ENCODE data around the gene VPS4B.

The VPS4B gene

DNA sequence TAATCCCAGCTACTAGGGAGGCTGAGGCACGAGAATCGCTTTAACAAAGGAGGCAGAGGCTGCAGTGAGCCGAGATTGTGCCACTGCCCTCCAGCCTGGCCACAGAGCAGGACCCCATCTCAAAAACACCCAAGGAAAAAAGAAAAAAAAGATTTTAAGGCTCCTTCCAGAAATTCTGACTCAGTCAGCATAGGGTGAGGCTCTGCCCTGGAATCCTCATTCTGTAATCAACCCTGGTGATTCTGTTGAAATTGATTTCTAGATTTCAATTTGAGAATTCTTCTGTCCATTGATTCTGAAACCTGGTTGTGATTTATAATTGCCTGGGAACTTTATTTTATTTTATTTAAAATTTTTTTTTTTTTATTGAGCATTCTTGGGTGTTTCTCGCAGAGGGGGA lies 27.1 kb upstream of the VPS4B start:
- Histone ChIP-seq H3K27me3 (ENCODE audit: low read depth, low read length) (no peaks in the 10 kb centered on the region), H3K27ac (ENCODE audit: low read length) (no peak overlapping the region), H3K4me3 (ENCODE audit: low read depth in 1 of 2, low read length in 2 of 2) (no peak overlapping the region), H3K4me1 (ENCODE audit: control insufficient read depth in 1 of 2, insufficient read depth in 2 of 2, low read length in 2 of 2) (peaks cover 0 to 15% of the 10 kb centered on the region in 2 donors), H3K9me3 (ENCODE audit: control insufficient read depth in 1 of 2, low read length in 2 of 2) (no peaks in the 10 kb centered on the region), H3K36me3 (ENCODE audit: control insufficient read depth in 1 of 2, insufficient read depth in 2 of 2, low read length in 2 of 2) (no peaks in the 10 kb centered on the region)

DNA sequence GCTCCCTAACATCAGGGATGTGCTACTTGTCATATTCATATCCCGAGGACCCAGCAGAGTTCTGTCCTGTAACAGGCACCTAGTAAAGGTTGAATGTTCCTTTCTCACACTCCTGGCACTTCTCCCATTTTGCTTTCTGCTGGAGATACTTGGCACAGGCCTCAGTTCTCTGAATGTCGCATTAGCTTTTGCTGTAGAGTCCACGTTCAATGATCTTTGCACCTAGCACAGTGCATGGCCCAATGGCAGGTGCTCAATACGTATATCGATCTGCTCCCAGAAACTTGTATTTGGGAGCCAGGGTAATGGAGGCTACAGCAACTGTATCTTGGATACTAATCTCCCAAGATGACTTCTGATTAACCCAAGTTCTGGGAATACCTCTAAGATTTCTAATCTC lies 24.8 kb upstream of the VPS4B start:
- H3K4me1 ChIP-seq (ENCODE audit: control insufficient read depth in 1 of 2, insufficient read depth in 2 of 2, low read length in 2 of 2), result peaks cover 0 to 10% of the 10 kb centered on the region in 2 donors

GRCh38 chr18:63446266-63446665 lies 24.0 kb upstream of the VPS4B start:
- Histone ChIP-seq H3K27me3 (ENCODE audit: low read depth, low read length) (no peaks in the 10 kb centered on the region), H3K4me3 (ENCODE audit: low read depth in 1 of 2, low read length in 2 of 2) (no peak overlapping the region), H3K4me1 (ENCODE audit: control insufficient read depth in 1 of 2, insufficient read depth in 2 of 2, low read length in 2 of 2) (peaks cover 0 to 5% of the 10 kb centered on the region in 2 donors), H3K9me3 (ENCODE audit: control insufficient read depth in 1 of 2, low read length in 2 of 2) (no peaks in the 10 kb centered on the region), H3K27ac (ENCODE audit: low read length) (no peak overlapping the region), H3K36me3 (ENCODE audit: control insufficient read depth in 1 of 2, insufficient read depth in 2 of 2, low read length in 2 of 2) (no peaks in the 10 kb centered on the region)

More for the DNA sequence above, 24.8 kb upstream of the VPS4B start:
- Histone ChIP-seq H3K9me3 (ENCODE audit: control insufficient read depth in 1 of 2, low read length in 2 of 2) (no peaks in the 10 kb centered on the region), H3K27me3 (ENCODE audit: low read depth, low read length) (no peaks in the 10 kb centered on the region), H3K4me3 (ENCODE audit: low read depth in 1 of 2, low read length in 2 of 2) (no peak overlapping the region), H3K27ac (ENCODE audit: low read length) (no peak overlapping the region), H3K36me3 (ENCODE audit: control insufficient read depth in 1 of 2, insufficient read depth in 2 of 2, low read length in 2 of 2) (no peaks in the 10 kb centered on the region)

DNA sequence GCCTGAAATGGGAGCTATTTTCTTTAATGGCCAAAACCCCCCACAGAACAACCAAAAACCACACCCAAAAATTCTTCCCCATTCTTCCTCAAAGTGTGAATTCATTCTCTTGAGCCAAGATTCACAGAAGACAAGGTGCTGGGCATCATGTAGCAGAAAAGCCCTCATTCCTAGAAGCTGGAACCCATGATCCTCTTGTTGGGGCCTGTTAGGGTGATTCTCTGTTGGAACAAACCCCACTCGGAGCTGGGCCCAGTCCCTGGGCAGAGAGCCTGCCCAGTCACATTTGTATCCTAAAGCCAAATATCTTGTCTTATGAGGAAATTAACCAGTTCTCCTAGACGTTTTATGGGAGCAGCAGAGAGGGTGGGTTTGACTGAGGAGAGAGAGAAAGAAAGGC lies 22.8 kb upstream of the VPS4B start:
- Histone ChIP-seq H3K4me3 (ENCODE audit: low read depth in 1 of 2, low read length in 2 of 2) (no peak overlapping the region), H3K27me3 (ENCODE audit: low read depth, low read length) (no peaks in the 10 kb centered on the region), H3K4me1 (ENCODE audit: control insufficient read depth in 1 of 2, insufficient read depth in 2 of 2, low read length in 2 of 2) (peaks cover under 1 to 8% of the 10 kb centered on the region in 2 donors), H3K9me3 (ENCODE audit: control insufficient read depth in 1 of 2, low read length in 2 of 2) (no peaks in the 10 kb centered on the region), H3K27ac (ENCODE audit: low read length) (no peak overlapping the region), H3K36me3 (ENCODE audit: control insufficient read depth in 1 of 2, insufficient read depth in 2 of 2, low read length in 2 of 2) (no peaks in the 10 kb centered on the region)

- Histone ChIP-seq H3K27ac (ENCODE audit: low read length) (no peak overlapping the region), H3K36me3 (ENCODE audit: control insufficient read depth in 1 of 2, insufficient read depth in 2 of 2, low read length in 2 of 2) (no peaks in the 10 kb centered on the region), H3K4me1 (ENCODE audit: control insufficient read depth in 1 of 2, insufficient read depth in 2 of 2, low read length in 2 of 2) (peaks cover 3 to 11% of the 10 kb centered on the region in 2 donors), H3K27me3 (ENCODE audit: low read depth, low read length) (no peaks in the 10 kb centered on the region), H3K4me3 (ENCODE audit: low read depth in 1 of 2, low read length in 2 of 2) (no peak overlapping the region), H3K9me3 (ENCODE audit: control insufficient read depth in 1 of 2, low read length in 2 of 2) (no peaks in the 10 kb centered on the region)
These were observed 22.3 kb upstream of the VPS4B start for GRCh38 chr18:63444580-63444979.

DNA sequence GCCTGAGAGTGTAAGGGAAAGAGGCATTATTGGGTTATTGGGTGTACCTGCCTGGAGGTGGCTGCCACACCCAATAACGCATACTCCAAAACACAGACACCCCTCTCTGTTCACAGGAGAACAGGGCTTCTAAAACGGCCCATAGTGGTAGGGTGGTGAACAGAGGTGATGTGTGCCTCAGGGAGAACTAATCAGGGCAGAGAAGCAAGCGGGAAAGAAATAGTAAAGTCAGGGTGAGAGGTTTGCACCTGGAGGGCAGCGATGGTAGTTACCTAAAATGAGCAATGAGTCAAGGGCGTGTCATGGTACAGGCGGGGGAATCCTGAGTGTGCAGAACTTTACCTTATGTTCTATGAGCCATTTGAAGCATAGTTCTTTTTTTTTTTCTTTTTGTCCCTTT lies 21.6 kb upstream of the VPS4B start:
- H3K4me1 ChIP-seq (ENCODE audit: control insufficient read depth in 1 of 2, insufficient read depth in 2 of 2, low read length in 2 of 2), result peaks cover 3 to 17% of the 10 kb centered on the region in 2 donors
- H3K27ac ChIP-seq (ENCODE audit: low read length), result no peak overlapping the region
- no peaks in the 10 kb centered on the region for H3K27me3 ChIP-seq (ENCODE audit: low read depth, low read length)
- no peaks in the 10 kb centered on the region for H3K9me3 ChIP-seq (ENCODE audit: control insufficient read depth in 1 of 2, low read length in 2 of 2)
- H3K4me3 ChIP-seq (ENCODE audit: low read depth in 1 of 2, low read length in 2 of 2), result no peak overlapping the region
- no peaks in the 10 kb centered on the region for H3K36me3 ChIP-seq (ENCODE audit: control insufficient read depth in 1 of 2, insufficient read depth in 2 of 2, low read length in 2 of 2)

DNA sequence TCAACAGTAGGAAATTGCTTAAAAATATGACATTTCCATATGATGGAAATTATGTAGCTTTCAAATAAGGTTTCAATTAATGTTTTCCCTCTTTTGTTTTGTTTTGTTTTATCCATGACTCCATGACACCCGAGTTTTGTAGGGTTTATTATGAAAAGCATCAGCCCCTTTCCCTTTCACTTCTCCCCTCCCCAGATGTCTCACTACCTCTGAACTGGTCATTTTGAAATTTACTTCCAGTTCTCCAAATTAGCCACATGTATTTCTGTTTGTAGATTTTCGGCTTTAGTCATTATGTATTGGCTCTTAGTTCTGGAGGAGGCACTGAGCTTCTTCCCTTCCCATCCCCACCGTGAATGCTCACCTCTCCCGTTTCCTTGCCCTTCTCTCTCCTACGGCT lies 18.6 kb upstream of the VPS4B start:
- Histone ChIP-seq H3K36me3 (ENCODE audit: control insufficient read depth in 1 of 2, insufficient read depth in 2 of 2, low read length in 2 of 2) (no peaks in the 10 kb centered on the region), H3K9me3 (ENCODE audit: control insufficient read depth in 1 of 2, low read length in 2 of 2) (no peaks in the 10 kb centered on the region), H3K4me3 (ENCODE audit: low read depth in 1 of 2, low read length in 2 of 2) (no peak overlapping the region), H3K27ac (ENCODE audit: low read length) (no peak overlapping the region), H3K27me3 (ENCODE audit: low read depth, low read length) (no peaks in the 10 kb centered on the region), H3K4me1 (ENCODE audit: control insufficient read depth in 1 of 2, insufficient read depth in 2 of 2, low read length in 2 of 2) (peaks cover 3 to 17% of the 10 kb centered on the region in 2 donors)

DNA sequence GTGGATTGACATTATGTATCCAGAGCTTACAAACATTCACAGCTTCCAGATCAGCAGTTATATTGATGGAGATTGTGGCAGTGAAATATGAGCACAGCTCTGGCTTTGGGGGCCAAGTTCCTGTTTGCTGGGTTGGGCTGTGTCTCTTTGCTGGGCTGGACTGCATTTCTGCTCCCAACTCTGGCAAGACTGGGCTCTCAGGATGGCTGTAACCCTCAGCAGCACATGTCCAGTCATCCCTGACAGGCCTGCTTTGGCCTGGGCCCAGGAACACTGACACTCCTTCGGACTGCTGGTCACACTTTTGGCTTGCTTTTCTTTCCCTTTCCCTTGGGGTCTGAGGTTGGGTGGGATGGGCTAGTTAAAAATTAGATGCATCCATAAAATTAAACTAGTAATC lies 17.9 kb upstream of the VPS4B start:
- H3K27me3 ChIP-seq (ENCODE audit: low read depth, low read length), result no peaks in the 10 kb centered on the region
- no peaks in the 10 kb centered on the region for H3K36me3 ChIP-seq (ENCODE audit: control insufficient read depth in 1 of 2, insufficient read depth in 2 of 2, low read length in 2 of 2)

DNA sequence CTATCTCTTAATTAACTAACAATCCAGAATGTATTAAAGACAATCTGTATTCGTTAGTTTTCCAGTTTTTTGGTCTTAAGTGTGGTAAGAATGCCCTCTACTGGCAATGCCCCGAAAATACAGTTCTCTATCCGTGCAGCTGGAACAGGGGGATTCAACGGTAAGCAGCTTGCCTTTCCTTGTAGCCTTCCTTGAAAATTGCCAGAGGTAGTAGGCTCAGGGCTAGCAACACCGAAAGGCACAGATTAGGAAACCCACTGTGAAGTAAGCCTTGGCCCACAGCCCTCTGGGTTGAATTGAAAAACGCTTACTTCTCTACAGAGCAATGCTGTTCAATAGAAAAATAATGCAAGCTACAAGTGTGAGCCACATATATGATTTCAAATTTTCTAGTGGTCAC lies 17.1 kb upstream of the VPS4B start:
- Histone ChIP-seq H3K27ac (ENCODE audit: low read length) (no peak overlapping the region), H3K27me3 (ENCODE audit: low read depth, low read length) (no peaks in the 10 kb centered on the region), H3K4me3 (ENCODE audit: low read depth in 1 of 2, low read length in 2 of 2) (no peak overlapping the region), H3K36me3 (ENCODE audit: control insufficient read depth in 1 of 2, insufficient read depth in 2 of 2, low read length in 2 of 2) (no peaks in the 10 kb centered on the region), H3K9me3 (ENCODE audit: control insufficient read depth in 1 of 2, low read length in 2 of 2) (no peaks in the 10 kb centered on the region), H3K4me1 (ENCODE audit: control insufficient read depth in 1 of 2, insufficient read depth in 2 of 2, low read length in 2 of 2) (peaks cover 3 to 12% of the 10 kb centered on the region in 2 donors)

More for the DNA sequence above, 17.9 kb upstream of the VPS4B start:
- H3K27ac ChIP-seq (ENCODE audit: low read length), result no peak overlapping the region
- peaks cover 3 to 17% of the 10 kb centered on the region in 2 donors for H3K4me1 ChIP-seq (ENCODE audit: control insufficient read depth in 1 of 2, insufficient read depth in 2 of 2, low read length in 2 of 2)
- H3K4me3 ChIP-seq (ENCODE audit: low read depth in 1 of 2, low read length in 2 of 2), result no peak overlapping the region
- no peaks in the 10 kb centered on the region for H3K9me3 ChIP-seq (ENCODE audit: control insufficient read depth in 1 of 2, low read length in 2 of 2)

- Histone ChIP-seq H3K36me3 (ENCODE audit: control insufficient read depth in 1 of 2, insufficient read depth in 2 of 2, low read length in 2 of 2) (no peaks in the 10 kb centered on the region), H3K27ac (ENCODE audit: low read length) (no peak overlapping the region), H3K9me3 (ENCODE audit: control insufficient read depth in 1 of 2, low read length in 2 of 2) (no peaks in the 10 kb centered on the region), H3K4me3 (ENCODE audit: low read depth in 1 of 2, low read length in 2 of 2) (no peak overlapping the region), H3K27me3 (ENCODE audit: low read depth, low read length) (no peaks in the 10 kb centered on the region), H3K4me1 (ENCODE audit: control insufficient read depth in 1 of 2, insufficient read depth in 2 of 2, low read length in 2 of 2) (peaks cover 3 to 12% of the 10 kb centered on the region in 2 donors)
These were observed 15.9 kb upstream of the VPS4B start for GRCh38 chr18:63438181-63438580.

DNA sequence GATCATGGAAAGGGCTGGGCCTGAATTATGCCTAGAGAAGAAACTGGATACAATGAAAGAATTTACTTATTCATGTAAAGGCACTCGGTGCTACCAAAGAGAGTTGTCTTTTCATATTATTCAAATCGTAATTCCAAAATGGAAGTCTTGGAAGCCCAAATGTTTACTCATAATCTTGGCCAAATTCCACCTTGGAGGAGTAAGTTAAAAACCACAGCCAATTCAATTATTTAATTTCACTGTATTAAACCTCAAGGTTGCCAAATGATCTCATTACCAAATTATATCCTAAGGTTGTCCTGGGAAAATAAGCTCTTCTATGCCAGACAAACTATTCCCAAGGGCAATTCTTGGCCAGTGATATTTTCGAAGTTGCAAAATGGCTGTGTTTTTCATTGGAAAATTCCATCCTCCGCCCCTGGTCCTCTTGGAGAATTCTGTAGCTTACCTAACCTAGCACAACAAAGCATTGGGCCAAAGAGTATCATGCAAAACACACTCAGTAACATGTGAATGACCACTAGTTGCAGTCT lies 11.1 kb upstream of the VPS4B start:
- no peak overlapping the region for H3K27ac ChIP-seq (ENCODE audit: low read length)
- no peaks in the 10 kb centered on the region for H3K27me3 ChIP-seq (ENCODE audit: low read depth, low read length)
- H3K36me3 ChIP-seq (ENCODE audit: control insufficient read depth in 1 of 2, insufficient read depth in 2 of 2, low read length in 2 of 2), result no peaks in the 10 kb centered on the region
- H3K9me3 ChIP-seq (ENCODE audit: control insufficient read depth in 1 of 2, low read length in 2 of 2), result no peaks in the 10 kb centered on the region
- no peaks in the 10 kb centered on the region for H3K4me1 ChIP-seq (ENCODE audit: control insufficient read depth in 1 of 2, insufficient read depth in 2 of 2, low read length in 2 of 2)
- no peak overlapping the region for H3K4me3 ChIP-seq (ENCODE audit: low read depth in 1 of 2, low read length in 2 of 2)

GRCh38 chr18:63431180-63431579 lies 8.9 kb upstream of the VPS4B start:
- no peak overlapping the region for H3K4me3 ChIP-seq (ENCODE audit: low read depth in 1 of 2, low read length in 2 of 2)
- no peaks in the 10 kb centered on the region for H3K36me3 ChIP-seq (ENCODE audit: control insufficient read depth in 1 of 2, insufficient read depth in 2 of 2, low read length in 2 of 2)
- no peaks in the 10 kb centered on the region for H3K9me3 ChIP-seq (ENCODE audit: control insufficient read depth in 1 of 2, low read length in 2 of 2)
- H3K27ac ChIP-seq (ENCODE audit: low read length), result no peak overlapping the region
- no peaks in the 10 kb centered on the region for H3K27me3 ChIP-seq (ENCODE audit: low read depth, low read length)
- H3K4me1 ChIP-seq (ENCODE audit: control insufficient read depth in 1 of 2, insufficient read depth in 2 of 2, low read length in 2 of 2), result no peaks in the 10 kb centered on the region
